Measurements from ENCODE around the gene QRICH1.

DNA sequence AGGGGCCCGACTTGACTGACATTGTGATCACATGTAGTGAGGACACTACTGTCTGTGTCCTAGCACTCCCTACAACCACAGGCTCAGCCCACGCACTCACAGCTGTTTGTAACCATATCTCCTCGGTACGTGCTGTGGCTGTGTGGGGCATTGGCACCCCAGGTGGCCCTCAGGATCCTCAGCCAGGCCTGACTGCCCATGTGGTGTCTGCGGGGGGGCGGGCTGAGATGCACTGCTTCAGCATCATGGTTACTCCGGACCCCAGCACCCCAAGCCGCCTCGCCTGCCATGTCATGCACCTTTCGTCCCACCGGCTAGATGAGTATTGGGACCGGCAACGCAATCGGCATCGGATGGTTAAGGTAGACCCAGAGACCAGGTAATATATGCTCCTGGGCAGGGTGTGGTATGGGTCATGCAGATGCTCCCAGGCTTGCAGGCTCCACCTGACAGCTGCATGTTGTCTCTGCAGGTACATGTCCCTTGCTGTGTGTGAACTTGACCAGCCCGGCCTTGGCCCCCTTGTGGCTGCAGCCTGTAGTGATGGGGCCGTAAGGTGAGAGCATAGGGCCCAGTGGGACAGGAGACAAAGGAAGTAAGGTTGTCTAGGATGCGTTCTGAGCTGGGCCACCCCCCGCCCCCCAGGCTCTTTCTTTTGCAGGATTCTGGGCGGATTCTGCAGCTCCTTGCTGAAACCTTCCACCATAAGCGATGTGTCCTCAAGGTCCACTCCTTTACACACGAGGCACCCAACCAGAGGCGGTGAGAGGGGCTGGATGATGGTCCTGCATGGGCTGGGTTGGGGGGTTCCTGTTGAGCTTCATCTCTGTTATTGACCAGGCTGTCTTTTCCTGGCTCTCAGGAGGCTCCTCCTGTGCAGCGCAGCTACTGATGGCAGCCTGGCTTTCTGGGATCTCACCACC, 79.9 kb downstream of the QRICH1 start:
- TF ChIP-seq, protein P1, sequence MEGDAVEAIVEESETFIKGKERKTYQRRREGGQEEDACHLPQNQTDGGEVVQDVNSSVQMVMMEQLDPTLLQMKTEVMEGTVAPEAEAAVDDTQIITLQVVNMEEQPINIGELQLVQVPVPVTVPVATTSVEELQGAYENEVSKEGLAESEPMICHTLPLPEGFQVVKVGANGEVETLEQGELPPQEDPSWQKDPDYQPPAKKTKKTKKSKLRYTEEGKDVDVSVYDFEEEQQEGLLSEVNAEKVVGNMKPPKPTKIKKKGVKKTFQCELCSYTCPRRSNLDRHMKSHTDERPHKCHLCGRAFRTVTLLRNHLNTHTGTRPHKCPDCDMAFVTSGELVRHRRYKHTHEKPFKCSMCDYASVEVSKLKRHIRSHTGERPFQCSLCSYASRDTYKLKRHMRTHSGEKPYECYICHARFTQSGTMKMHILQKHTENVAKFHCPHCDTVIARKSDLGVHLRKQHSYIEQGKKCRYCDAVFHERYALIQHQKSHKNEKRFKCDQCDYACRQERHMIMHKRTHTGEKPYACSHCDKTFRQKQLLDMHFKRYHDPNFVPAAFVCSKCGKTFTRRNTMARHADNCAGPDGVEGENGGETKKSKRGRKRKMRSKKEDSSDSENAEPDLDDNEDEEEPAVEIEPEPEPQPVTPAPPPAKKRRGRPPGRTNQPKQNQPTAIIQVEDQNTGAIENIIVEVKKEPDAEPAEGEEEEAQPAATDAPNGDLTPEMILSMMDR (IDR thresholded peaks at IDR 0.05; ENCODE audit: extremely low read depth in 1 of 2, insufficient read depth in 1 of 2, low read depth in 1 of 2, low read length in 2 of 2): peak; percentile 54 to 72
- TF ChIP-seq POLR2AphosphoS5 (IDR thresholded peaks at IDR 0.05; ENCODE audit: insufficient read depth, low read depth, low read length) (no peak), POLR2A (IDR thresholded peaks at IDR 0.05; ENCODE audit: low read depth, low read length) (no peak), EZH2 (IDR thresholded peaks at IDR 0.05; ENCODE audit: borderline replicate concordance, low read depth, low read length, severe bottlenecking) (no peak)
- TF ChIP-seq, protein P2, sequence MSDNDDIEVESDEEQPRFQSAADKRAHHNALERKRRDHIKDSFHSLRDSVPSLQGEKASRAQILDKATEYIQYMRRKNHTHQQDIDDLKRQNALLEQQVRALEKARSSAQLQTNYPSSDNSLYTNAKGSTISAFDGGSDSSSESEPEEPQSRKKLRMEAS (IDR thresholded peaks at IDR 0.05; ENCODE audit: insufficient read depth, insufficient read length): no peak
